ENCODE measurements around the gene PCNX1. TPM values are rescaled to one million over a fixed set of nuclear protein-coding genes. Genes with fewer than 3 reads are reported as not detected.

The PCNX1 gene
- total and polyA plus RNA-seq, 9 of the 15 experiments (the other 6 are each of a cell fraction or from before 2014, with no cell fraction given): 0.30 to 4.5 (median 2.3) TPM

DNA sequence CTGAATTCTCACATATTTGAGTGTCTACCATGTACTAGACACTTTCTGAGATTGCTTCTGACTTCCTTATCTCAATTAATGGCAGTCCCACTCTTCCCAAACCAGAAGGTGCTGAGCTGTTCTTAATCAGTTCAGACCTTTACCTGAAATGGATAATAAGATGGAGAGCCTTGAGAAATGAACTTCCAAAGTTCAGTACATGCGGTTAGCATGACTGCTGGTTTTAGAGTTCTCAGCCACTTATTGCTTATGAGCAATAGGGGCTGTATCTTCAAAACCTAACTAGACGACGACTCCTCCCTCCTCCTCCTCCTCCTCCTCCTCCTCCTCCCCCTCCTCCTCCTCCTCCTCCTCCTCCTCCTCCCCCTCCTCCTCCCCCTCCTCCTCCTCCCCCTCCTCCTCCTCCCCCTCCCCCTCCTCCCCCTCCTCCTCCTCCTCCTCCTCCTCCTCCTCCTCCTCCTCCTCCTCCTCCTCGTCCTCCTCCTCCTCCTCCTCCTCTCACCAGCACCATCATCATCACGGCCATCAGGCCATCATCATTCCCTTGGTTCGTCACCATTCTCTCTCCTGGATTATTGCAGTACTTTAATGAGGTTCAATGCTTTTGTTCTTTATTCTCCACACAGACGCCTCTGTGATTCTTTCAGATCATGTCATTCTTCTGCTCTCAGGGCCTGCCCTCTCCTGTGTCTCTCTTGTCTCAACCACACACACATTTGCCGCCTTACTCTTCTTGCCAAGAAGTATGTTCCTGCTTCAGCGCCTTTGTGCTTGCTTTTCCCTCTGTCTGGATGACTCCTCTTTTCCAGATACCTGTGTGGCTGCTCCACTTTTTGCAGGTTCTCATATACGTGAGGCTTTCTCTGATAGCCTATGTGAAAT, 2.7 kb downstream of the PCNX1 start (continued):
- peak; percentile 81 for TF ChIP-seq PCBP1 (IDR thresholded peaks at IDR 0.05; ENCODE audit: low read depth, low read length, poor library complexity, severe bottlenecking)
- TF ChIP-seq, protein P1, sequence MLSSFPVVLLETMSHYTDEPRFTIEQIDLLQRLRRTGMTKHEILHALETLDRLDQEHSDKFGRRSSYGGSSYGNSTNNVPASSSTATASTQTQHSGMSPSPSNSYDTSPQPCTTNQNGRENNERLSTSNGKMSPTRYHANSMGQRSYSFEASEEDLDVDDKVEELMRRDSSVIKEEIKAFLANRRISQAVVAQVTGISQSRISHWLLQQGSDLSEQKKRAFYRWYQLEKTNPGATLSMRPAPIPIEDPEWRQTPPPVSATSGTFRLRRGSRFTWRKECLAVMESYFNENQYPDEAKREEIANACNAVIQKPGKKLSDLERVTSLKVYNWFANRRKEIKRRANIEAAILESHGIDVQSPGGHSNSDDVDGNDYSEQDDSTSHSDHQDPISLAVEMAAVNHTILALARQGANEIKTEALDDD (IDR thresholded peaks at IDR 0.05): no peak
- TF ChIP-seq, protein P2, sequence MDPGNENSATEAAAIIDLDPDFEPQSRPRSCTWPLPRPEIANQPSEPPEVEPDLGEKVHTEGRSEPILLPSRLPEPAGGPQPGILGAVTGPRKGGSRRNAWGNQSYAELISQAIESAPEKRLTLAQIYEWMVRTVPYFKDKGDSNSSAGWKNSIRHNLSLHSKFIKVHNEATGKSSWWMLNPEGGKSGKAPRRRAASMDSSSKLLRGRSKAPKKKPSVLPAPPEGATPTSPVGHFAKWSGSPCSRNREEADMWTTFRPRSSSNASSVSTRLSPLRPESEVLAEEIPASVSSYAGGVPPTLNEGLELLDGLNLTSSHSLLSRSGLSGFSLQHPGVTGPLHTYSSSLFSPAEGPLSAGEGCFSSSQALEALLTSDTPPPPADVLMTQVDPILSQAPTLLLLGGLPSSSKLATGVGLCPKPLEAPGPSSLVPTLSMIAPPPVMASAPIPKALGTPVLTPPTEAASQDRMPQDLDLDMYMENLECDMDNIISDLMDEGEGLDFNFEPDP (CRISPR knock-in tag; IDR thresholded peaks at IDR 0.05): no peak
- TF ChIP-seq KLF6 (CRISPR knock-in tag; IDR thresholded peaks at IDR 0.05; ENCODE audit: borderline replicate concordance): no peak

DNA sequence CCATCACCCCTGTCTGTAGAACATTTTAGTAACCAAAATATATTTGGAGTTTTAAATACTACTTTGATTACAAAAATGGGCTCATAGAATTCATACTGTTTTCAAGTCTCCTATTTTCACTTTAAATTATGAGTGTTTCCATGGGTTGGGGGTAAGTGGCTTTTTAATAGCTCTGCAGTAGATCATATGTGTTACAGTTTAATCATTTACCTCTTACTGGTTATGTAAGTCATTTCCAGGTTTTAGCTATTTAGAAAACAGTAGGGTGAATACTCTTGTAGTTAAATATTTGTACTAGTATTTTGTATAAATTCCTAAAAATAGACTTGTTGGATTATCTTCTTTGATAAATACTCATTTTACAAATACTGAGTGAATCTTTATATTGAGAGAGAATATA, 8.2 kb downstream of the PCNX1 start:
- Histone ChIP-seq H3K4me3 (no peak overlapping the region), H3K36me3 (ENCODE audit: control insufficient read depth, insufficient read depth, low read length) (no peaks in the 10 kb centered on the region), H3K9me1 (ENCODE audit: control insufficient read depth, insufficient read depth, low read length) (no peaks in the 10 kb centered on the region), H3K79me2 (ENCODE audit: control insufficient read depth, insufficient read depth, low read length) (no peaks in the 10 kb centered on the region), H2AFZ (ENCODE audit: low read depth, low read length) (no peak overlapping the region), H3K4me2 (ENCODE audit: insufficient read depth, low read length) (no peak overlapping the region), H3K27ac (ENCODE audit: extremely low read depth, low read depth, low read length) (no peak overlapping the region), H3K9ac (ENCODE audit: insufficient read depth in 1 of 2, low read depth in 2 of 2, low read length in 2 of 2) (no peak overlapping the region), H3K9me3 (replicated peaks; ENCODE audit: control insufficient read depth, insufficient read depth, low read depth, low read length) (no peaks in the 10 kb centered on the region), H4K20me1 (replicated peaks; ENCODE audit: control insufficient read depth, insufficient read depth, low read length) (no peaks in the 10 kb centered on the region), H3K27me3 (ENCODE audit: control insufficient read depth in 2 of 2, insufficient read depth in 2 of 2, low read length in 2 of 2) (no peaks in the 10 kb centered on the region), H3K4me1 (replicated peaks in 1 of 2; ENCODE audit: control insufficient read depth in 2 of 2, insufficient read depth in 2 of 2, low read length in 2 of 2) (no peaks in the 10 kb centered on the region)
- FAIRE-seq (no peak), ATAC-seq (no peak), DNase-seq (ENCODE audit: extremely low read depth in 1 of 4, low spot score in 3 of 4) (no peak)
- CTCF ChIA-PET (ENCODE audit: low intra/inter-chr PET ratio): no interaction called here
- intact Hi-C loops (cut with micrococcal nuclease) (no loop called here), in situ Hi-C loops (cut with MboI) (no loop called here)
- POLR2A ChIA-PET: no interaction called here
- no TSS peak for BruUV-seq (replicated peaks)
- TF ChIP-seq, protein P3, sequence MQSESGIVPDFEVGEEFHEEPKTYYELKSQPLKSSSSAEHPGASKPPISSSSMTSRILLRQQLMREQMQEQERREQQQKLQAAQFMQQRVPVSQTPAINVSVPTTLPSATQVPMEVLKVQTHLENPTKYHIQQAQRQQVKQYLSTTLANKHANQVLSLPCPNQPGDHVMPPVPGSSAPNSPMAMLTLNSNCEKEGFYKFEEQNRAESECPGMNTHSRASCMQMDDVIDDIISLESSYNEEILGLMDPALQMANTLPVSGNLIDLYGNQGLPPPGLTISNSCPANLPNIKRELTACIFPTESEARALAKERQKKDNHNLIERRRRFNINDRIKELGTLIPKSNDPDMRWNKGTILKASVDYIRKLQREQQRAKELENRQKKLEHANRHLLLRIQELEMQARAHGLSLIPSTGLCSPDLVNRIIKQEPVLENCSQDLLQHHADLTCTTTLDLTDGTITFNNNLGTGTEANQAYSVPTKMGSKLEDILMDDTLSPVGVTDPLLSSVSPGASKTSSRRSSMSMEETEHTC (IDR thresholded peaks at IDR 0.05): no peak
- TF ChIP-seq TCF7L2 (IDR thresholded peaks at IDR 0.05; ENCODE audit: low read depth, low read length): no peak
- TF ChIP-seq ZNF121 (CRISPR knock-in tag; conservative IDR thresholded peaks at IDR 0.05): no peak
- TF ChIP-seq ZFP36 (IDR thresholded peaks at IDR 0.05; ENCODE audit: low read depth, low read length, partially characterized antibody): no peak
- TF ChIP-seq SP1 (CRISPR knock-in tag; IDR thresholded peaks at IDR 0.05): no peak
- no peak for TF ChIP-seq RNF2 (IDR thresholded peaks at IDR 0.05)
- TF ChIP-seq, protein P4, sequence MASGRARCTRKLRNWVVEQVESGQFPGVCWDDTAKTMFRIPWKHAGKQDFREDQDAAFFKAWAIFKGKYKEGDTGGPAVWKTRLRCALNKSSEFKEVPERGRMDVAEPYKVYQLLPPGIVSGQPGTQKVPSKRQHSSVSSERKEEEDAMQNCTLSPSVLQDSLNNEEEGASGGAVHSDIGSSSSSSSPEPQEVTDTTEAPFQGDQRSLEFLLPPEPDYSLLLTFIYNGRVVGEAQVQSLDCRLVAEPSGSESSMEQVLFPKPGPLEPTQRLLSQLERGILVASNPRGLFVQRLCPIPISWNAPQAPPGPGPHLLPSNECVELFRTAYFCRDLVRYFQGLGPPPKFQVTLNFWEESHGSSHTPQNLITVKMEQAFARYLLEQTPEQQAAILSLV (tag; IDR thresholded peaks at IDR 0.05): no peak
- TF ChIP-seq HNRNPK (IDR thresholded peaks at IDR 0.05; ENCODE audit: low read depth, low read length, poor library complexity, severe bottlenecking): no peak
- TF ChIP-seq ZNF274 (IDR thresholded peaks at IDR 0.05; ENCODE audit: borderline replicate concordance, low read depth, low read length): no peak
